Measurements from ENCODE around the gene KCNH3. TPM values are rescaled to one million over a fixed set of nuclear protein-coding genes. Genes with fewer than 3 reads are reported as not detected.

The KCNH3 gene
- total and polyA plus RNA-seq, 2 donors (not counting 3 experiments of a cell fraction or from before 2014, with no cell fraction given), result 0.13 to 0.14 TPM

- no peak overlapping the region for H3K9ac ChIP-seq (replicated peaks; ENCODE audit: extremely low read depth, insufficient read depth, low read length)
- peaks cover 12 to 15% of the 10 kb centered on the region in 2 experiments for H3K36me3 ChIP-seq (ENCODE audit: control insufficient read depth in 2 of 2, extremely low read depth in 1 of 2, insufficient read depth in 2 of 2, low read length in 2 of 2)
- H3K79me2 ChIP-seq (ENCODE audit: control insufficient read depth, insufficient read depth, low read length), result peaks cover 14% of the 10 kb centered on the region
- H2AFZ ChIP-seq (ENCODE audit: low read depth, low read length), result no peak overlapping the region
- FAIRE-seq (no peak), DNase-seq (ENCODE audit: low read depth, low spot score) (no peak)
- no peaks in the 10 kb centered on the region for H3K9me3 ChIP-seq (replicated peaks; ENCODE audit: control insufficient read depth, insufficient read depth, low read length)
- no peak overlapping the region for H3K4me2 ChIP-seq (ENCODE audit: insufficient read depth, low read length)
- H3K9me1 ChIP-seq (replicated peaks; ENCODE audit: control insufficient read depth, extremely low read depth, insufficient read depth, low read length), result no peaks in the 10 kb centered on the region
- ChIA-PET CTCF (interaction anchor here (0.8 to 3.6 kb wide), 6 partner anchors 10 to 149 kb away, joined by 3 to 21 read pairs (median 4); no protein-coding TSS in a partner anchor), POLR2A (no interaction called here)
- no peak for TF ChIP-seq FOS (IDR thresholded peaks at IDR 0.05; ENCODE audit: borderline replicate concordance, insufficient read depth, low read length)
- no peak for TF ChIP-seq EZH2 (IDR thresholded peaks at IDR 0.05; ENCODE audit: borderline replicate concordance, low read depth, low read length, severe bottlenecking)
- TF ChIP-seq POLR2AphosphoS5 (IDR thresholded peaks at IDR 0.05; ENCODE audit: insufficient read depth, low read depth, low read length), result no peak
- TF ChIP-seq, protein P1, sequence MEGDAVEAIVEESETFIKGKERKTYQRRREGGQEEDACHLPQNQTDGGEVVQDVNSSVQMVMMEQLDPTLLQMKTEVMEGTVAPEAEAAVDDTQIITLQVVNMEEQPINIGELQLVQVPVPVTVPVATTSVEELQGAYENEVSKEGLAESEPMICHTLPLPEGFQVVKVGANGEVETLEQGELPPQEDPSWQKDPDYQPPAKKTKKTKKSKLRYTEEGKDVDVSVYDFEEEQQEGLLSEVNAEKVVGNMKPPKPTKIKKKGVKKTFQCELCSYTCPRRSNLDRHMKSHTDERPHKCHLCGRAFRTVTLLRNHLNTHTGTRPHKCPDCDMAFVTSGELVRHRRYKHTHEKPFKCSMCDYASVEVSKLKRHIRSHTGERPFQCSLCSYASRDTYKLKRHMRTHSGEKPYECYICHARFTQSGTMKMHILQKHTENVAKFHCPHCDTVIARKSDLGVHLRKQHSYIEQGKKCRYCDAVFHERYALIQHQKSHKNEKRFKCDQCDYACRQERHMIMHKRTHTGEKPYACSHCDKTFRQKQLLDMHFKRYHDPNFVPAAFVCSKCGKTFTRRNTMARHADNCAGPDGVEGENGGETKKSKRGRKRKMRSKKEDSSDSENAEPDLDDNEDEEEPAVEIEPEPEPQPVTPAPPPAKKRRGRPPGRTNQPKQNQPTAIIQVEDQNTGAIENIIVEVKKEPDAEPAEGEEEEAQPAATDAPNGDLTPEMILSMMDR (IDR thresholded peaks at IDR 0.05; ENCODE audit: extremely low read depth in 1 of 2, insufficient read depth in 1 of 2, low read depth in 1 of 2, low read length in 2 of 2), result no peak
- TF ChIP-seq, protein P2, sequence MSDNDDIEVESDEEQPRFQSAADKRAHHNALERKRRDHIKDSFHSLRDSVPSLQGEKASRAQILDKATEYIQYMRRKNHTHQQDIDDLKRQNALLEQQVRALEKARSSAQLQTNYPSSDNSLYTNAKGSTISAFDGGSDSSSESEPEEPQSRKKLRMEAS (IDR thresholded peaks at IDR 0.05; ENCODE audit: insufficient read depth, insufficient read length), result no peak
- TF ChIP-seq GATA2 (IDR thresholded peaks at IDR 0.05; ENCODE audit: insufficient read depth, insufficient read length, low read depth, low read length), result no peak
- no peak for TF ChIP-seq POLR2A (IDR thresholded peaks at IDR 0.05; ENCODE audit: low read depth, low read length)
- TF ChIP-seq MYC (IDR thresholded peaks at IDR 0.05; ENCODE audit: low read depth, low read length), result no peak
- no peak for TF ChIP-seq JUN (IDR thresholded peaks at IDR 0.05; ENCODE audit: borderline replicate concordance, insufficient read depth, insufficient read length, low read depth)
- intact Hi-C loops (cut with micrococcal nuclease) (no loop called here), dilution Hi-C loops (cut with MboI; ENCODE audit: extremely low pct_ligation_motif_present, low sequenced_read_pairs) (no loop called here)
- H4K20me1 ChIP-seq (replicated peaks; ENCODE audit: control insufficient read depth, extremely low read depth, insufficient read depth, low read length), result no peaks in the 10 kb centered on the region
- no peak overlapping the region for H3K27ac ChIP-seq (ENCODE audit: insufficient read depth, low read depth, low read length)
- no peaks in the 10 kb centered on the region for H3K27me3 ChIP-seq (ENCODE audit: control insufficient read depth in 2 of 2, insufficient read depth in 2 of 2, low read length in 2 of 2)
- H3K4me3 ChIP-seq (replicated peaks in 1 of 3; ENCODE audit: insufficient read depth in 1 of 3, low read depth in 1 of 3, low read length in 3 of 3), result no peak overlapping the region
- no TSS peak for BruUV-seq (replicated peaks)
- H3K4me1 ChIP-seq (ENCODE audit: control insufficient read depth, extremely low read depth, insufficient read depth, low read length), result peaks cover 8% of the 10 kb centered on the region
Observed at GRCh38 chr12:49496417-49497360, 42.1 kb upstream of the KCNH3 start.

All from endothelial cell of umbilical vein (primary cell).